Endodermal cell (in vitro differentiated cells): ENCODE measurements around the gene GRN. TPM values are rescaled to one million over a fixed set of nuclear protein-coding genes. Genes with fewer than 3 reads are reported as not detected.

Source experiments
- DNase-seq: peaks from one replicate; pipeline ENCODE4 v3.0.0-alpha.2; 2017
- H3K27ac ChIP-seq: 2 replicates; pipeline ENCODE4 v1.5.1; 2013; ENCODE audit warnings: mild to moderate bottlenecking, low read depth, low read length, moderate library complexity
- H3K27me3 ChIP-seq: 2 replicates; pipeline ENCODE4 v1.6.1; 2013; ENCODE audit warnings: mild to moderate bottlenecking, low read length, moderate library complexity; ENCODE audit not compliant: insufficient read depth, control insufficient read depth, poor library complexity, severe bottlenecking
- H3K36me3 ChIP-seq: 2 replicates; pipeline ENCODE4 v1.7.0; 2013; ENCODE audit warnings: mild to moderate bottlenecking, low read length, moderate library complexity; ENCODE audit not compliant: control insufficient read depth, insufficient read depth
- H3K4me1 ChIP-seq: one replicate; pipeline ENCODE4 v1.7.0; 2013; ENCODE audit warnings: low read length; ENCODE audit not compliant: control insufficient read depth, insufficient read depth
- H3K4me3 ChIP-seq: 2 replicates; pipeline ENCODE4 v1.5.1; 2013; ENCODE audit warnings: mild to moderate bottlenecking, low read length, moderate library complexity
- H3K9ac ChIP-seq: 2 replicates; pipeline ENCODE4 v1.6.1; 2013; ENCODE audit warnings: mild to moderate bottlenecking, low read length, moderate library complexity; ENCODE audit not compliant: poor library complexity, severe bottlenecking; ENCODE audit errors: extremely low read depth
- H3K9me3 ChIP-seq: 2 replicates; pipeline ENCODE4 v1.6.1; 2013; ENCODE audit warnings: mild to moderate bottlenecking, low read length, moderate library complexity; ENCODE audit not compliant: control insufficient read depth
- H3K27ac Mint-ChIP-seq: 2 replicates; pipeline ENCODE4 v1.8.0; 2020; ENCODE audit warnings: mixed read lengths
- H3K27me3 Mint-ChIP-seq: 2 replicates; pipeline ENCODE4 v1.8.0; 2021; ENCODE audit warnings: mild to moderate bottlenecking, mixed read lengths; ENCODE audit not compliant: insufficient read depth
- H3K36me3 Mint-ChIP-seq: 2 replicates; pipeline ENCODE4 v1.8.0; 2020; ENCODE audit warnings: low read depth, mixed read lengths
- H3K4me1 Mint-ChIP-seq: 2 replicates; pipeline ENCODE4 v1.8.0; 2020; ENCODE audit warnings: mixed read lengths
- H3K4me3 Mint-ChIP-seq: 2 replicates; pipeline ENCODE4 v1.8.0; 2020; ENCODE audit warnings: mild to moderate bottlenecking, moderate library complexity, mixed read lengths
- H3K9me3 Mint-ChIP-seq: 2 replicates; pipeline ENCODE4 v1.8.0; 2020; ENCODE audit warnings: mild to moderate bottlenecking, mixed read lengths
- WGBS, 2 experiments: methylation state at CpG; one replicate each; pipeline versions ENCODE4 v1.1.5 to v1.1.7; 2013; ENCODE audit warnings: missing lambda C conversion rate in 2 of 2, mixed read lengths in 1 of 2; ENCODE audit not compliant: insufficient coverage in 1 of 2, insufficient read length in 1 of 2; 5-methylcytosine and 5-hydroxymethylcytosine counted together
- total RNA-seq, 2 donors: library from RNA; stranded (reverse); fragmentation: NEBNext Ultra II Directional in 1 of 2; extraction: Animal tissue kit (Norgen Biotek cat#: 25700) in 1 of 2; gene quantifications; 2 replicates in 1 of 2; 3 replicates in 1 of 2; pipeline ENCODE4 v1.2.1, GENCODE V29; 2021
- TF ChIP-seq, protein P1 (sequence below): fragments of 200-600 bp; sonication (generic); conservative IDR thresholded peaks from 2 replicates; pipeline ENCODE4 v1.5.0; 2021; ENCODE audit warnings: antibody characterized with exemption, mild to moderate bottlenecking

The GRN gene
- total RNA-seq, 2 donors from 2014 or later = 178 to 205 TPM

DNA sequence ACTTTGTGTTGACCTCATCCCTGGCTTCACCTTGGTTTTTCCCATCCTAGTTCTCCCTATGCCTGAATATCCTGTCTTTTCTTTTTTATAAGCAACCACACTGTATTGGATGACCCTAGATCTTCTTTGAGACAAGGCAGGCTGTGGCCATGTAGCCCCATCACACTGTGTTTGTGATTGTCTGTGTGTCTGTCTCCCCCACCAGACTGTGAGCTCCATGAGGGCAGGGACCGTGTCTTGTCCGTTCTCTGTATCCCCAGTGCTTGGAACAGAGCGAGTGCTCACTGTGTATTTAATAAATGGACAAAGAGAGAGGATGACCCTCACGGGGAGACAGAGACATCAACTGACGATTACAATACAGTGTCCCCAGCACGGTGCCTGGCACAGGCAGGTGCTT is 27.6 kb upstream of the GRN start:
- TF ChIP-seq, protein P1, sequence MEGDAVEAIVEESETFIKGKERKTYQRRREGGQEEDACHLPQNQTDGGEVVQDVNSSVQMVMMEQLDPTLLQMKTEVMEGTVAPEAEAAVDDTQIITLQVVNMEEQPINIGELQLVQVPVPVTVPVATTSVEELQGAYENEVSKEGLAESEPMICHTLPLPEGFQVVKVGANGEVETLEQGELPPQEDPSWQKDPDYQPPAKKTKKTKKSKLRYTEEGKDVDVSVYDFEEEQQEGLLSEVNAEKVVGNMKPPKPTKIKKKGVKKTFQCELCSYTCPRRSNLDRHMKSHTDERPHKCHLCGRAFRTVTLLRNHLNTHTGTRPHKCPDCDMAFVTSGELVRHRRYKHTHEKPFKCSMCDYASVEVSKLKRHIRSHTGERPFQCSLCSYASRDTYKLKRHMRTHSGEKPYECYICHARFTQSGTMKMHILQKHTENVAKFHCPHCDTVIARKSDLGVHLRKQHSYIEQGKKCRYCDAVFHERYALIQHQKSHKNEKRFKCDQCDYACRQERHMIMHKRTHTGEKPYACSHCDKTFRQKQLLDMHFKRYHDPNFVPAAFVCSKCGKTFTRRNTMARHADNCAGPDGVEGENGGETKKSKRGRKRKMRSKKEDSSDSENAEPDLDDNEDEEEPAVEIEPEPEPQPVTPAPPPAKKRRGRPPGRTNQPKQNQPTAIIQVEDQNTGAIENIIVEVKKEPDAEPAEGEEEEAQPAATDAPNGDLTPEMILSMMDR = no peak
- no peak for DNase-seq
- H3K4me3 ChIP-seq = no peak overlapping the region
- no peaks in the 10 kb centered on the region for H3K4me1 ChIP-seq
- WGBS, 2 experiments = 94 to 98% methylated on average over 6 of the region's 6 CpGs
- Mint-ChIP-seq H3K4me1 (peaks cover 11% of the 10 kb centered on the region), H3K27ac (no peak overlapping the region), H3K36me3 (peaks cover 21% of the 10 kb centered on the region), H3K9me3 (no peaks in the 10 kb centered on the region), H3K4me3 (no peak overlapping the region), H3K27me3 (peaks cover 28% of the 10 kb centered on the region)
- peaks cover 29% of the 10 kb centered on the region for H3K36me3 ChIP-seq
- H3K27ac ChIP-seq = no peak overlapping the region
- no peak overlapping the region for H3K9ac ChIP-seq
- H3K9me3 ChIP-seq = no peaks in the 10 kb centered on the region
- peaks cover 20% of the 10 kb centered on the region for H3K27me3 ChIP-seq

DNA sequence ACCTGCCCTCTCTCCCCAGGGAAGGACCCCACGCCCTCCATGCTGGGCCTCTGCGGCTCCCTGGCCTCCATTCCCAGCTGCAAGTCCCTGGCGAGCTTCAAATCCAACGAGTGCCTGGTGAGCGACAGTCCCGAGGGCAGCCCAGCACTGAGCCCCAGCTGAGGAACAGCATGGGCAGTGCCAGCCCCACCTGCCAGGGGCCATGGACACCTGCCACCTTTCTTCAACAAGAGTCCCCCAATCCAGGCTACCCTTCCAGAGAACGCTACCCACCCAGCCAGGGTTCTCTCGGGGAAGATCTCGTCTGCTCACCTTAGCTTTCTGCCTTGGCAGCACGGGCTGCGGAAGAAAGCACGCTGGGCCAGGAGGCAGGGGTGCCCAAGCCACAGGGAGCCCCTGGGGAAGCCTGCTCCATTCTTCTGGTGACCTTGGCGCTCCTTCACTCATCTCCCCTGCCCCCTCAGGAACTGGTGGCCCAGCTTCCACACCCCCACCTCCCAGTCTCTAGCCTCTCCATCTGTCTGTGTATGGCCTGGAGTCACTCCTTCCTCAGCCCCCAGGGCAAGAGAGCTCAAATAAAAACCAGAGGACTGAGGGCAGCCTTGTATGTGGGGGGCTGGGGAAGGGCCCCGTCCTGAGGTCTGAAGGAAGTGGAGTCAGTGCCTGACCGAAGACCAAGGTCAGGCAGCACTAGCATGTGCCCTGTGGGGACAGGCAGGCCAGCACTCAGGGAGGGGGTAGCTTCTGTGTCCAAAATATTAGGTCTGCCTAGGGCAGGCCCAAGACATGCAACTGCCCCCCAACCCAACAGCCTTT is 26.8 kb upstream of the GRN start:
- no peak overlapping the region for H3K27ac Mint-ChIP-seq
- 91 to 92% methylated on average over 10 to 15 of the region's 15 CpGs for WGBS, 2 experiments
- H3K4me1 Mint-ChIP-seq = peaks cover 11% of the 10 kb centered on the region
- no peaks in the 10 kb centered on the region for H3K9me3 ChIP-seq
- H3K4me1 ChIP-seq = no peaks in the 10 kb centered on the region
- H3K4me3 Mint-ChIP-seq = no peak overlapping the region
- no peak overlapping the region for H3K4me3 ChIP-seq
- TF ChIP-seq, protein P1 = no peak
- H3K27me3 Mint-ChIP-seq = peaks cover 24% of the 10 kb centered on the region
- H3K9ac ChIP-seq = no peak overlapping the region
- peaks cover 24% of the 10 kb centered on the region for H3K36me3 Mint-ChIP-seq
- no peak for DNase-seq
- H3K27ac ChIP-seq = no peak overlapping the region
- peaks cover 29% of the 10 kb centered on the region for H3K36me3 ChIP-seq
- peaks cover 20% of the 10 kb centered on the region for H3K27me3 ChIP-seq
- no peaks in the 10 kb centered on the region for H3K9me3 Mint-ChIP-seq

DNA sequence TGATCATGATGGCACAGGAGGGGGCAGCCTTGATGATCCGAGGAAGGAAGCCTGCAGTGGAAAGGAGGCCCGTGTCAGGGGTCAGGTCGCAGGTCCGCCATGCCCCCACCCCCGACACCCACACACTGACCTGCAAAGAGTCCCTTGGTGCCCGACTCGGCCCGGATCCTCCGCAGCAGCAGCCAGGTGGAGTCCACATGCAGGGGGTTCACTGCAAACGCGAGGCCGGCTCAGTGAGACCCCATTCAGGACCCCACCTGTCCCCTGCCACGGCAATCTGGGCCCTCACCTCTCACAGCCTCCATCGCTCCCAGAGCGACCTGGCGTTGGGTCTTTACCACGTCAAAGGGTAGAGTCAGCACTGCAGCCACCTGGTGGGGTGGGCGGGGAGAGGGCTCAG is 25.0 kb upstream of the GRN start:
- H3K4me3 ChIP-seq = no peak overlapping the region
- no peak overlapping the region for H3K9ac ChIP-seq
- H3K27ac ChIP-seq = no peak overlapping the region
- DNase-seq = peak; percentile 49
- WGBS, 2 experiments = 91 to 93% methylated on average over 13 to 18 of the region's 18 CpGs
- TF ChIP-seq, protein P1 = no peak
- peaks cover 5% of the 10 kb centered on the region for H3K27me3 ChIP-seq
- Mint-ChIP-seq H3K4me1 (peaks cover 11% of the 10 kb centered on the region), H3K27me3 (peaks cover 8% of the 10 kb centered on the region), H3K36me3 (peaks cover 24% of the 10 kb centered on the region), H3K27ac (no peak overlapping the region), H3K9me3 (no peaks in the 10 kb centered on the region), H3K4me3 (no peak overlapping the region)
- peaks cover 29% of the 10 kb centered on the region for H3K36me3 ChIP-seq
- H3K9me3 ChIP-seq = no peaks in the 10 kb centered on the region
- no peaks in the 10 kb centered on the region for H3K4me1 ChIP-seq
